Measurements from ENCODE around the gene MED13L. TPM values are rescaled to one million over a fixed set of nuclear protein-coding genes. Genes with fewer than 3 reads are reported as not detected.

Gene MED13L
- total RNA-seq, 1 donor from 2014 or later, result 147 TPM

GRCh38 chr12:115943630-115944391 lies 333.7 kb downstream of the MED13L start:
- DNase-seq (peak; percentile 72), ATAC-seq (peak; percentile 59)
- no peak overlapping the region for H3K27ac ChIP-seq
- intact Hi-C loops (cut with DNase I), result no loop called here
- H3K36me3 ChIP-seq, result no peaks in the 10 kb centered on the region
- TF ChIP-seq CTCF (IDR thresholded peaks at IDR 0.05), result no peak
- no peaks in the 10 kb centered on the region for H3K4me1 ChIP-seq
- H3K4me3 ChIP-seq, result no peak overlapping the region
- H3K27me3 ChIP-seq, result no peaks in the 10 kb centered on the region
- no peaks in the 10 kb centered on the region for H3K9me3 ChIP-seq

GRCh38 chr12:115943310-115943629 lies 334.2 kb downstream of the MED13L start:
- H3K4me3 ChIP-seq, result no peak overlapping the region
- DNase-seq (no peak), ATAC-seq (no peak)
- no peaks in the 10 kb centered on the region for H3K9me3 ChIP-seq
- TF ChIP-seq CTCF (IDR thresholded peaks at IDR 0.05), result no peak
- H3K4me1 ChIP-seq, result no peaks in the 10 kb centered on the region
- intact Hi-C loops (cut with DNase I), result no loop called here
- H3K36me3 ChIP-seq, result no peaks in the 10 kb centered on the region
- H3K27ac ChIP-seq, result no peak overlapping the region
- no peaks in the 10 kb centered on the region for H3K27me3 ChIP-seq

- Histone ChIP-seq H3K9me3 (no peaks in the 10 kb centered on the region), H3K27ac (no peak overlapping the region), H3K27me3 (no peaks in the 10 kb centered on the region), H3K4me1 (no peaks in the 10 kb centered on the region), H3K36me3 (no peaks in the 10 kb centered on the region), H3K4me3 (no peak overlapping the region)
- no peak for TF ChIP-seq CTCF (IDR thresholded peaks at IDR 0.05)
- ATAC-seq, result no peak
- DNase-seq, result no peak
- intact Hi-C loops (cut with DNase I), result no loop called here
Observed at GRCh38 chr12:115942346-115942745, 335.1 kb downstream of the MED13L start.

- intact Hi-C loops (cut with DNase I), result no loop called here
- no peak overlapping the region for H3K4me3 ChIP-seq
- no peak overlapping the region for H3K27ac ChIP-seq
- H3K9me3 ChIP-seq, result no peaks in the 10 kb centered on the region
- H3K36me3 ChIP-seq, result no peaks in the 10 kb centered on the region
- no peak for TF ChIP-seq CTCF (IDR thresholded peaks at IDR 0.05)
- DNase-seq (no peak), ATAC-seq (no peak)
- H3K4me1 ChIP-seq, result no peaks in the 10 kb centered on the region
- no peaks in the 10 kb centered on the region for H3K27me3 ChIP-seq
Observed at GRCh38 chr12:115941362-115941761, 336.1 kb downstream of the MED13L start.

DNA sequence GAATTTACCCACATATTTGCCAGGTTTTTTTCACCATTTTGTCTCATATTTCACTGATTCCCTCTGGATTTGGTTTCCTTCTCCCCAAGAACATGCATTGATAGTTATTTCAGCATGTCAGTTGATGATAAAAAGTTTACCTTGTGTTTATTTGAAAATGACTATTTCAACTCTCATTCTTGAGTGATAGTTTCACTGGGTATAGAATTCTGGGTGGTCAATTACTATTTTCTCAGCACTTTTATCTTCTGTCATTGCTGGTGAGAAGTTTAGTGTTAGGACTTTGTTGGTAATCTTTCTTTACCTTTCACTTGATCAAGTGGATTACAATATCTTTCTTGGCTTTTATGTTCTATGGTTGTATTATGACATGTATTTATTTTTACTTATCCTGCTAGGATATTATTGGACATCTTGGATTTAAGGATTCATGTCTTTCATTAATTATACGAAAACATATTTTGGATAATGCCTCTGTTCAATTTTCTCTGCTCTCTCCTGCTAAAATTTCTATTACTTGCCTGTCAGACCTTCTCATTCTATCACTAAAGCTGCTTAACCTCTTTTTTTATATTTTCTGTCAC lies 338.6 kb downstream of the MED13L start:
- Histone ChIP-seq H3K4me3 (no peak overlapping the region), H3K27ac (no peak overlapping the region), H3K4me1 (no peaks in the 10 kb centered on the region), H3K36me3 (no peaks in the 10 kb centered on the region), H3K27me3 (no peaks in the 10 kb centered on the region), H3K9me3 (no peaks in the 10 kb centered on the region)
- intact Hi-C loops (cut with DNase I), result no loop called here
- ATAC-seq (no peak), DNase-seq (no peak)
- no peak for TF ChIP-seq CTCF (IDR thresholded peaks at IDR 0.05)
